HK-2 (cell line): Measurements from ENCODE around the gene CAMK2G.
"Not testable (repeated sequence)": the region's sequence is repeated elsewhere in the genome, so short reads cannot be mapped to it uniquely, and the experiment has no call there.

Experiments
- DNase-seq: peaks from one replicate; pipeline ENCODE4 v3.0.0-alpha.2; 2018; ENCODE audit not compliant: unreplicated experiment

The CAMK2G gene

DNA sequence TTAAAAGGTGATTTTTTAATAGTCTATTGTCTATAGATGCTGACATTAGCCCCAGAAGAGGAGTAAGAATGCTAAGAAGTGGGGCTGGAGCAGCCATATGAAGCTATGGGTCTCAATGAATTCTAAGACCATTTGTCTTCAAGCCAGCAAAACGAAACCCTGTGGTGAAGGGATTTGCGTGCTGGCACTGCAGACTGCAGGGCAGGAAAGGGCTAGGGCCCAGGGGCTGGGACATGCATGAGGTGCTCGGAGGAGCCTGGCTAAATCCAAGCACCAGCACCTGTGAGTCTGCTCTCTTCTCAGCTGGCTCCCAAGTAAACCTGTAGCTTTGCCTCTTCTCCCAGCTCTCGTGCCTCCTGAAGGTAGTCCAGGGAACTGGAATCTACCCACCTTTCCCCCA lies 61.7 kb downstream of the CAMK2G start:
- DNase-seq, result no peak

DNA sequence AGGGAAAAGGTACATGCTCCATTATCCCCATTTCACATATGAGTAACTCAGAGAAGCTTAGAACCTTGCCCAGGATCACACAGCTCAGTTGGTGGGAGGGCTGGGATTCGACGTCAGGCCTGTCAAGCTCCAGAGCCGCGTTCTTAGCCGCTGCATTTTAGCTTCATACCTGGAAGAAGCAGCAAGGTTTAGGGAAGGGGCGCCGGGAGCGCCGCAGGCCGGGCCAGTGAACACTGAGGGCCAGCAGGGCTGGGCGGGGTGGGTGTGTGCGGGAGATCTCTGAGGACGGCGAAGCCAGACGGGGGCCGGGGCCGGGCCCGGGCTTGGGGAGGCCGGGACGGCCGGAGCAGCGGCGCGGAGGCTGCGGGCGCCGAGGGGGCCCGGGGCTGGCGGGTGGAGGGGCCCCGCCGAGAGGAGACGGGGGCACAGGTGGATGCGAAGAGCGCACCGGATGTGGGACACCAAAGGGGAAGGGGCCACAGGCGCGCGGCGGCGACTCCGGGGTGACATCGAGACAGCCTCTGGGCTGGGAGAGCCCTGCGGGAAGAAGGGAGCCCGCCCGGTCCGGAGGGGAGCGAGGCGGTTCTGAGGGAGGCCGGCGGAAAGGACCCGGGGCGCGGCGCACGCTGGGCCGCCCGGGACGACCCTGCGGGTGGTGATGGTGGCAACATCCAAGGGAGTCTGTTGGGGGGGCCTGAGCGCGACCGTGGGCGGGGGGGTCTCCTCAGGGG lies 63.5 kb downstream of the CAMK2G start:
- DNase-seq, result peak; percentile 56

DNA sequence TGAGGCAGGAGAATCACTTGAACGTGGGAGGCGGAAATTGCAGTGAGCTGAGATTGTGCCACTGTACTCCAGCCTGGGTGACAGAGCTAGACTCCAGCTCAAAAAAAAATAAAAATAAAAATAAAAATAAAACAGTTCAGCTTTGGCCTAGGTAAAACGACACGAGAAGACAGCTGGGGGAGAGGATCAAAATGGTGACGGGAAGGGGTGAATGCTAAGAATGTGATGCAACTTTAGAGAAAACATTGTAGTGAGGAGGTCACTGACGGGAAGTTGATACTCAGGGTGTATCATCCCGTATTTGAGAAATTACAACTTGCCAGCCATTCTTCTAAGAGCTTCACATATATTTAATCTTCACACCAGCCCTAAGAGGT lies 64.0 kb downstream of the CAMK2G start:
- no peak for DNase-seq

DNA sequence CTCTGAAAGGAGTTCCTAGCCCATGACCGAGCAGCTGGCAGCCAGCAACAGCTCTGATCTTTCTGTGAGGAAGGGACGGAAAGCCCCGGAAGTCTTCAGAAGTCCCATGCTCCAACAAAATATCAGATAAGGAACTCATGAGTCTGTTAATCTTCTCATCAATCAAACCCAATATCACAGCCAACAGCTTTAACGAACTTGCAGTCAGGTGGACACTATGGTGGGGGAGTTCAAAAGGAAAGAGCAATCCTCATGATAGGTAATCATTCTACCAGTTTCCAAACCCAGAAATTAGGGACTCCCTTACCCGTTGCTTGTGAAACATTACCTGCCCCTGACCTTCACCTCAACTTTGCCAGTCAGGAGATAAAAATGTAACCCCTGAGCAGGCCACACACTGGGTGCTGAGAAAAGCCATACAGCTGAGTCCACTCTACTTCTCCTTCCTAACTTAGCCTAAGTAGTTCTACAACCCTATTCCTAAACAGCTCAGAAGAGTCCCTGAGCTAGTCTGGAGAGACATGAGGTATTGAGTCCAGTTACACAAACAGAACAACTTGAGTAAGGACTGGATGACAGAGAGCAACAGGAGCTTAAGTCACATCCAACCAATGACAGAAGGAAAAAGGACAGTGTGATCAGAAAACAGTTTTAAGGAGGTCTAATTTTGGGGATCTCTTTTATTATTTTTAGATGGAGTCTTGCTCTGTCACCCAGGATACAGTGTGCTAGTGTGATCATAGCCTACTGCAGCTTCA lies 65.1 kb downstream of the CAMK2G start:
- no peak for DNase-seq

DNA sequence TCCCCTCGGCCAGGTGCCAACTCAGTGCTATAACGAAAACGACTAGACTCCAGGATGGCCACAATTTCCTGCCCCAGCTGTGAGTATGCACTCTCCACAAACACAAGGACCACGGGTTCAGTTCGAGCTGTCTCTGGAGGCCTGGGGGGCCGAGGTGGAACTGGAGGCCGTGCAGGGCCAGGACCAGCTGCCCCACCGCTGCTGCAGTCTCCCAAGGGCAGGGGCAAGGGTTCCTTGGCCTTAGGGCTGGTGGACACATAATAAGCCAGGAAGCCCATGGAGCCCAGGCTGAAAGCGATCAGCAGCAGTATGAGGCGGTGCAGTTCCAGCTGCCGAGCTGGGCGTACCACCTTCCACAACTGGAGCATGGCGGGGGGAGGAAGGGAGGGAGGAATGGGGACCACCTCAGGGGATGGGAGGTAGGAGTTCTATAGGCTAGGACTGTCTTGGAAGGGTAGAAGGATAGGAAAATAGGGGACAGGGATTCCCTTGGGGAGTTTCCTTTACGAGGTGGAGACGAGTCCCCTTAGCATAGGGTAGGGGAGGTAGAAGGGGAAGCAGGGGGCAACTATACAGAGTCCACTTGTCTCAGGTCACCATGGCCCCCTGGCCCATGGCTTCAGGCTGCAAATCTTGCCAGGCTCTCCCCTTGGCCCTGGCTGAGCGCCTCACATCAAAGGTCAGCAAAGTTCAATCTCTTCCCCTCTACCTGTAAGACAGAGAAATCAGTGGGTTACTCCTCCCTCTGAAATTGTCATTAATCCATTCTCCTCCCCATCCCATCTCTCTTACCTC lies 66.1 kb downstream of the CAMK2G start:
- no peak for DNase-seq

DNA sequence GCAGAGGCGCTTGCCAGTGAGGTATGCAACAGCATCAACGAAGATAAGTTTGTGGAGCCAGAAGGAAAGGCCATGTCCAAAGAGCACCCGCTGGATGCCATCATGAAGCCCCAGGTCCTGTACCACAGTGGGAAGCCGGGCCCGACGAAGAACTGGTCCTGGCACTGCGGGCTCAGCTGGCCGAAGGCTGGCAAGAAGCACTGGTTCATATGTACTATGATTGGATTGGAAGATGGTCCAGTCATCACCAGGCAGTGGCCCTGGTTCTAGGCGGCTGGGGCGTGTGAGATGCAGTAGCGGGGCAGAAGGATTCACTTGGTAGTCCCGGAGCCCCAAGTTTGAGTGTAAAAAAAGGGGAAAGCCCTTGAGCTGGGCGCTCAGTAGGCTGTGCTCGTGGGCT lies 66.9 kb downstream of the CAMK2G start:
- no peak for DNase-seq

DNA sequence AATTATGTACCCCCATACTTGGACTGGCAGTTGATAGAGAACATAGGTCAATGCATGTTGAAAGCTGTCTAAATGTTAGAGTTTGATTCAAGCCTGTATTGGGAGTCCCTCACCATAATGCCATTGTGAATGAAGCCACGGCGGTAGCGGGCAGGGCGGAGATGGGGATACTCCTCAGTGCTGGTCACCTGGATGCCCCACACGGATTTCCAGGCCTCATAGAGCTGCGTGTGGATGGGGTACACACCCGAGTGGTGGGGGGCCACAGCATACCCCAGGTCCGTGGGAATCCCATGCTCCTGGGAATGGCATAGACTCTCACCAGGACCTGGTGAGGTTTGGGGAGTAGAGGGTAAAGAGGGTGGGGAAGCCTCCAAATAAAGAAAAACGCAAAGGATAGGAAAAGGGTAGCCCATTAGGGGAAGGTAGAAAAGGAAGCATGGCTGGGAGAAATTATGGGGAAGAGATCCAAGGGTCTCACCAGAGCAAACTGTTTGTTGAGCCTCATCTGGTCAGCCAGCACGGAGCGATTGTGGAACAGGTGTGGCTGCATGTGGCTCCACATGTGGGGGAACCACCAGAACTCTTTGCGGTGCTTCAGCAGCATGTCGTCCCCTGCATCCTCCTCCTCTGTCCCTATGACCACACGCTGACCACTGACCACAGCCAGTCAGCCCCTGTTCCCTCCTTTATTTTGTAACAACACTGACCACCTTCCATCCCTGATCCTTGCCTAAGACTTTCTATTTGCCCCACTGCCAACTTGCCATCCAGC lies 68.0 kb downstream of the CAMK2G start:
- DNase-seq, result no peak

DNA sequence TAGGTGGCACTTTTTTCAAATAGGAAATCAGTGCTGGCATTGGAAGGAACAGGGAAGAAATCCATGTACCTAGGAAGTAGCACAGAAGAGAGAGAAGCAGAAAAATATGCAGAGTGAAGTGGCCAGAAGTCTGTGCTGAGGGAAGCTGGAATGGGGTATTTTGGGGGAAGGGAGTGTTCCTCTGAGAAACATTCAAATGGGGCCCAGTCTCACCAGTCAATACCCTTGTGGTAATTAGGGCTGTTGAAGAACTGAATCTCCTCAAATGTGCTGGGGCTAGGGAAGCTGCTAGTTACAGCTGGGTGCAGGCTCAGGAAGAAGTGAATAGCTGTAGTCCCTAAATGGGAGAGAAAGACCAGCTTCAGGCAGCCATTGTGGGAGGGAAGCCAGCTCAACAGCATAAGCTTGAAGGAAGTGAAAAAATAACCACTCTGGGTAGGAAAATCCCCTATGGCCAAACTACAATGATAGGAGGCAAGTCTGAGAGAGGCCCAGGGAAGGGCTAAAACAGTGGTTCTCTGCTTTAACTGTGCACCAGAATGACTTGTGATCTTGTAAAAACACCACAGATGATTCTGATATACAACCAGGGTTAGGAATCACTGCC lies 70.6 kb downstream of the CAMK2G start:
- DNase-seq, result no peak

DNA sequence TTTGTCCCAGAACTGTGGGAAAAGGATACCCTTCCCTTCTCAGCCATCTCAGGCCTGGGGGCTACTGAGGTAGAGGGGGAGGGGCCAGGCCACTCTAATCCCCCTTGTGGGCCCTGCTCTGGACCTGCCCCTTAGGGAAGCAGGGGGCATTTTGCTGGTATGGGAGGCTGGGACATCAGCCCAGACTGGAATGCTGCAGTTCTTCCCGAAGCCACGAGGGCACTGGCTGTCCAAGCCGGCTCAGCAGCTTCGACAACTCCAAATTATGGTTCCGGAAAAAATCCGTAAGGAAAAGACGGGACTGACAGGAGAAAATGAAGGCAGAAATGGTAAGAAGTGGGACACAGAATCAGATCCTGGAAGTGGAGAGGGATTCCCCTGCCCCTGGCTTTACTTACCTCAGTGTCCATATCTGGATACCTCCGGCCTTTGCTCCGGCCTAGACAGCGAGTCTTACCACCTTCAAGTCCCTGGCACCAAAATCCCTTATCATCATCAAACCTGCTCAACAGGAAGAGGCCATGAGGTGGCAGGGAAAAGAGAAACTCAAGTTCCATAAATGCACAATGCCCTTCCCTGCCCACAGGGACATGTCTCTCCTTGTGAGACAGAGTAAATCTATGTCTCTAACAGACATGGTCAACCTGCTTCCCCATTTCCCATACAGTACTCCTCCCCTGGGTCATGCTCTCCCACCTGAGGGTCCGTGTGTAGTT lies 71.9 kb downstream of the CAMK2G start:
- no peak for DNase-seq

DNA sequence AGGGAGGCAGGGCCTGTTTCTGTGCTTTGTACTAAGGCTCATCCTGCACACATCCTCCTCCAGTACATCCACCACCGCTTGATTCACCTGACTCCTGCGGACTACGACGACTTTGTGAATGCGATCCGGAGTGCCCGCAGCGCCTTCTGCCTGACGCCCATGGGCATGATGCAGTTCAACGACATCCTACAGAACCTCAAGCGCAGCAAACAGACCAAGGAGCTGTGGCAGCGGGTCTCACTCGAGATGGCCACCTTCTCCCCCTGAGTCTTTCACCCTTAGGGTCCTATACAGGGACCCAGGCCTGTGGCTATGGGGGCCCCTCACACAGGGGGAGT lies 73.1 kb downstream of the CAMK2G start:
- DNase-seq, result no peak

DNA sequence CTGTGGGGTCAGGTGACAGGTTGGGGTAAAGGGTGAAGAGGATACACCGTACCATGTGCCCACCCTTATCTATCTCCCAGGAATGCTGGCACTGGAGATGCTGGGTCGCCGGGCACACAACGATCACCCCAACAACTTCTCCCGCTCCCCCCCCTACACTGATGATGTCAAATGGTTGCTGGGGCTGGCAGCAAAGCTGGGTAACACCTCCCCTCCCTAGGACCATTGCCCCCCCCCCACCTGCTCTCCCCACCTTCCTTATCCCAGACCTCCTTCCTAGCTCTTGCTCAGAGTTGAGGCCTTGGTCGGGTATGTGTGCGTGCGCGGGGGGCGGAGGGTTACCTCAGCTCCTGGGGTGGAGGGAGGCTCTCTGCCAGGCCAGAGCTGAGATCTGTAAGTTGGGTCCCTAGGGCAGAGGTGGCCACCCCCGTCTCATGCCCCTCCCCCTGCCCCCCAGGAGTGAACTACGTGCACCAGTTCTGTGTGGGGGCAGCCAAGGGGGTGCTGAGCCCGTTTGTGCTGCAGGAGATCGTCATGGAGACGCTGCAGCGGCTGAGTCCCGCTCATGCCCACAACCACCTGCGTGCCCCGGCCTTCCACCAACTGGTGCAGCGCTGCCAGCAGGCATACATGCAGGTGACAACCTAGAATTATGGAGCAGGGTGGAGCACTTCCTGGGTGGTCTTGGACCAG lies 73.6 kb downstream of the CAMK2G start:
- no peak for DNase-seq

DNA sequence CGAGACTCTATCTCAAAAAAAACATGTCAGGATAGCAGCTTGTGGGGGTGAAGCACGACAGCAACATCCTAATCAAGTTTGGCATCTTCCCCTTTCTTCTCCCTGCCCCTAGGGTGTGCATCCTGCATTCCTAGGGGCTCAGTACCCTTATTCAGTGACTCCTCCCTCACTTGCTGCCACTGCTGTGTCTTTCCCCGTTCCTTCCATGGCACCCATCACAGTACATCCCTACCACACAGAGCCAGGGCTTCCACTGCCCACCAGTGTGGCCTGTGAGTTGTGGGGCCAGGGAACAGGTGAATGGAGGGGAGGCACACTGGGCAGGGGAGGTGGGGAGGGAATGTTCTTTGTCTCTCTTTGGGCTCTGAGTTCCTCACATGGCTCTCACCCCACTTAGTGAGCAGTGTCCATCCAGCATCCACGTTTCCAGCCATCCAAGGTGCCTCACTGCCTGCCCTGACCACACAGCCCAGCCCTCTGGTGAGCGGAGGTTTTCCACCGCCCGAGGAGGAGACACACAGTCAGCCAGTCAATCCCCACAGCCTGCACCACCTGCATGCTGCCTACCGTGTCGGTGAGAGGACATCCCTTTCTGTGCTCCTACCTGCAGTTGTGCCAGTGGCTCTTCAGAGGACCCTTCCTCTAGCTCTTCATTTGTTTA lies 74.3 kb downstream of the CAMK2G start:
- no peak for DNase-seq

DNA sequence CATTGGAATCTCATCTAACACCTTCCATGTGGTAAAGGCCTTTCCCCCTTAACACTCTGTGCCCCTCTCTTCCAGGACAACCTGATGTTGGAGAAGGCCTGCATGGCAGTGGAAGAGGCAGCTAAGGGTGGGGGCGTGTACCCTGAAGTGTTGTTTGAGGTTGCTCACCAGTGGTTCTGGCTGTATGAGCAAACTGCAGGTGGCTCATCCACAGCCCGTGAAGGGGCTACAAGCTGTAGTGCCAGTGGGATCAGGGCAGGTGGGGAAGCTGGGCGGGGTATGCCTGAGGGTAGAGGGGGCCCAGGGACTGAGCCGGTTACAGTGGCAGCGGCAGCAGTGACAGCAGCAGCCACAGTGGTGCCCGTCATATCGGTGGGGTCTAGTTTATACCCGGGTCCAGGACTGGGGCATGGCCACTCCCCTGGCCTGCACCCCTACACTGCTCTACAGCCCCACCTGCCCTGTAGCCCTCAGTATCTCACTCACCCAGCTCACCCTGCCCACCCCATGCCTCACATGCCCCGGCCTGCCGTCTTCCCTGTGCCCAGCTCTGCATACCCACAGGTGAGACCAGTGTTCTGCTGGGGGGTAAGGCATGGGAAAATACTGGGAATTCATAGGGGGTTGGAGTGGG lies 75.3 kb downstream of the CAMK2G start:
- DNase-seq, result no peak

DNA sequence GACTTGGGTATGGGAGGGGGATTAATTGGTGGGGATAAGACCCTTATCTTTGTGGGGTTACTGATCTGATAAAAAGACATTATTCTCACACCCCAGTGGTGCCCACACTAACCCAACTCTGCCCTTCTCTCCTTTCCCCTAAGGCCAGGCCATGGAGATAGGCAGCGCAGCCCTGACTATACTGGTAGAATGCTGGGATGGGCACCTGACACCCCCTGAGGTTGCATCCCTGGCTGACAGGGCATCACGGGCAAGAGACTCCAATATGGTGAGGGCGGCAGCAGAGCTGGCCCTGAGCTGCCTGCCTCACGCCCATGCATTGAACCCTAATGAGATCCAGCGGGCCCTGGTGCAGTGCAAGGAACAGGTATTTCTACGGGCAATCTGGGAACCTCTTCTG lies 76.3 kb downstream of the CAMK2G start:
- DNase-seq, result no peak

DNA sequence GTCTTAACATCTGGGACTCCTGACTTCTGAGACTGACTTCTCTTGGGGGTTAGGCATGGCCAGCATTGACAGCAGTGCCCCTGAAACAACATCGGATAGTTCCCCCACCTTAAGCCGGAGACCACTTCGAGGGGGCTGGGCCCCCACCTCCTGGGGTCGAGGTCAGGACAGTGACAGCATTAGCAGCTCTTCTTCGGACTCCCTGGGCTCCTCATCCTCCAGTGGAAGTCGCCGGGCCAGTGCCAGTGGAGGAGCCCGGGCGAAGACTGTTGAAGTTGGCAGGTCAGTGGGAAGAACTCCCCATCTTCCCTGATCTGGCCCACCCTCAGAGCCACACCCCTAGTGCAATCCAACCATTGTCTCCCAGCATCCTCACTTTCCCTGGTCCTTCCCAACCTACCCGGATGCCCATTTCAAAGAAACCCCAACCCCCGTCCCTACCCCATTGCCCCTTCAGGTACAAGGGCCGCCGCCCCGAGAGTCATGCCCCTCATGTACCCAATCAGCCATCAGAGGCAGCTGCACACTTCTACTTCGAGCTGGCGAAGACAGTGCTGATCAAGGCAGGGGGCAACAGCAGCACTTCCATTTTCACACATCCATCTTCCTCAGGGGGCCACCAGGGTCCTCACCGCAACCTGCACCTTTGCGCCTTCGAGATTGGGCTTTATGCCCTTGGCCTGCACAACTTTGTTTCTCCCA lies 76.9 kb downstream of the CAMK2G start:
- no peak for DNase-seq

DNA sequence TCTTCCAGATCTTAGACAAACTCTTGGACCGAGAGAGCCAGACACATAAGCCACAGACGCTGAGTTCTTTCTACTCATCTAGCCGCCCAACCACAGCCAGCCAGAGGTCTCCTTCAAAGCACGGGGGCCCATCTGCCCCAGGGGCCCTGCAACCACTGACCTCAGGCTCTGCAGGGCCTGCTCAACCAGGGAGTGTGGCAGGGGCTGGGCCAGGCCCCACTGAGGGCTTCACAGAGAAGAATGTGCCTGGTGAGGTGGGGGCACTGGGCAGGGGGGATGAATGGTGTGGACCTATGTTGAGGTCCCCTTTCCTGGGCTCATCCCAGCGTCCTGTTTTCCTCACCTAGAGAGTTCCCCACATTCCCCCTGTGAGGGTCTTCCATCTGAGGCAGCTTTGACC lies 77.6 kb downstream of the CAMK2G start:
- no peak for DNase-seq

DNA sequence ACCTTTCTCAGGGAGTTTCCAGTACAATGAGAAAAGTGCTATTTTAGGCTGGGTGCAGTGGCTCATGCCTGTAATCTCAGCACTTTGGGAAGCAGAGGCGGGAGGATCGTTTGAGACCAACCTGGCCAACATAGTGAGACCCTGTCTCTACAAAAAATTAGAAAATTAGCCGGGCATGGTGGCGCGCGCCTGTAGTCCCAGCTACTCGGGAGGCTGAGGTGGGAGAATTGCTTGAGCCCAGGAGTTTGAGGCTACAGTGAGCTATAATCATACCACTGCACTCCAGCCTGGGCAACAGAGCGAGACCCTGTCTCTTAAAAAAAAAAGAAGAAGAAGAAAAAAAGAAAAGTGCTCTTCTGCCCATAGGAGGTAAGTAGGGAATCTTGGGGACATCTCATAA lies 78.3 kb downstream of the CAMK2G start:
- DNase-seq, result not testable (repeated sequence)

DNA sequence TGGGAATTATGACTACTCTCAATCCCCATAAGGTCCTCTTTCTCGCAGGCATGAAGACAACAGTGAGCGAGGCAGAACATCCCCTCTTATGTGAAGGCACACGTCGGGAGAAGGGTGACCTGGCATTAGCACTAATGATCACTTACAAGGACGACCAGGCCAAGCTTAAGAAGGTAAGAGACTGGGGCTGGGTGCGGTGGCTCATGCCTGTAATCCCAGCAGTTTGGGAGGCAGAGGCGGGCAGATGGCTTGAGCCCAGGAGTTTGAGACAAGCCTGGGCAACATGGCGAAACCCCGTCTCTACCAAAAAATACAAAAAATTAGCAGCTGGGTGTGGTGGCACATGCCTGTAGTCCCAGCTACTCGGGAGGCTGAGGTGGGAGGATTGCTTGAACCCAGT lies 78.9 kb downstream of the CAMK2G start:
- not testable (repeated sequence) for DNase-seq

DNA sequence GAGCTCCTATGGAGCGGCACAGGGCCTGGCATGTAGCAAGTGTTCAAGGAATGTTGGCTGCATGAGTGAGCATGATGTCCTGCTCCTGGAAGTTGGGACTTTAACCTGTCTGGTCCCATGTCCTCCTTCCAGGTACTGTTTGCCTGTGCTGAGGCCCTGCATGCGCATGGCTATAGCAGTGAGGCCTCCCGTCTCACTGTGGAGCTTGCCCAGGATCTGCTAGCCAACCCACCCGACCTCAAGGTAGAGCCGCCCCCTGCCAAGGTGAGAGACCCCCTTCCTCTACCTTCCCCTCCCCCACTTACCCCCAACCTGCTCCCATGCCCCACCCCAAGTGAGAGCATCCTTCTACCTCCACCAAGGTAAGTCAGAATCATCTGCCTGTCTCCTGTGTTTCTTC lies 80.9 kb downstream of the CAMK2G start:
- no peak for DNase-seq
